Lower leg skin (tissue), 3 donors: ENCODE data around the gene VASH2.

Source experiments
- POLR2A ChIP-seq, 2 donors: fragments of 450-650 bp; IDR thresholded peaks; one replicate each; pipeline ENCODE4 v1.6.1; 2016 to 2017; ENCODE audit warnings: antibody characterized with exemption in 2 of 2, mild to moderate bottlenecking in 1 of 2, moderate library complexity in 1 of 2
- TF ChIP-seq, protein P1 (sequence below), 3 donors: fragments of 450-650 bp; IDR thresholded peaks; one replicate each; pipeline ENCODE4 v1.5.1; 2016; ENCODE audit warnings: antibody characterized with exemption in 3 of 3, mild to moderate bottlenecking in 3 of 3, moderate library complexity in 2 of 3

DNA sequence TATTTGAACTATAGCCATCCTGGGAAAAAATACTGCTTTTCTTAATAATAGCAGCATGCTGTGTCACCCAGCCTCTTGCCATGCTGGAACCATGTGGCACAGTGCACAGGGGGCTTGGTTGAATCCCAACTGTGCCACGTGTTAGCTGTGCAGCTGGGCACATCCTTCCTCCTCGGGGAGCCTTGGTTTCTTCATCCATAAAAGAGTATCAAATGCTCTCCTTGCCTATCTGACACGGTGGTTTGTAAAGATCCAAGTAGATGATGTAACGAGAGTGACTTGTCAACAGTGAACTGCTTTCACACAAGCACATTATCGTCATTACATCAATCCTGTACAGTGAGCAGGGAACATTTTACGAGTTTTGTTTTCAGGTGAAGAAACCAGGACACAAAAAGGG lies 24.4 kb downstream of the VASH2 start:
- TF ChIP-seq, protein P1, sequence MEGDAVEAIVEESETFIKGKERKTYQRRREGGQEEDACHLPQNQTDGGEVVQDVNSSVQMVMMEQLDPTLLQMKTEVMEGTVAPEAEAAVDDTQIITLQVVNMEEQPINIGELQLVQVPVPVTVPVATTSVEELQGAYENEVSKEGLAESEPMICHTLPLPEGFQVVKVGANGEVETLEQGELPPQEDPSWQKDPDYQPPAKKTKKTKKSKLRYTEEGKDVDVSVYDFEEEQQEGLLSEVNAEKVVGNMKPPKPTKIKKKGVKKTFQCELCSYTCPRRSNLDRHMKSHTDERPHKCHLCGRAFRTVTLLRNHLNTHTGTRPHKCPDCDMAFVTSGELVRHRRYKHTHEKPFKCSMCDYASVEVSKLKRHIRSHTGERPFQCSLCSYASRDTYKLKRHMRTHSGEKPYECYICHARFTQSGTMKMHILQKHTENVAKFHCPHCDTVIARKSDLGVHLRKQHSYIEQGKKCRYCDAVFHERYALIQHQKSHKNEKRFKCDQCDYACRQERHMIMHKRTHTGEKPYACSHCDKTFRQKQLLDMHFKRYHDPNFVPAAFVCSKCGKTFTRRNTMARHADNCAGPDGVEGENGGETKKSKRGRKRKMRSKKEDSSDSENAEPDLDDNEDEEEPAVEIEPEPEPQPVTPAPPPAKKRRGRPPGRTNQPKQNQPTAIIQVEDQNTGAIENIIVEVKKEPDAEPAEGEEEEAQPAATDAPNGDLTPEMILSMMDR (IDR thresholded peaks at IDR 0.05) = no peak
- TF ChIP-seq POLR2A (IDR thresholded peaks at IDR 0.05) = no peak
